Dendritic cell treated with granulocyte-macrophage colony-stimulating factor and Interleukin-4, amounts not matched to agents 40 ng/mL and 50 ng/mL, for 4 days (primary cell): ENCODE measurements around the gene CDC42SE2.

Experiments used
- H3K27ac Mint-ChIP-seq: one replicate; pipeline ENCODE4 v1.8.0; 2022; ENCODE audit warnings: mild to moderate bottlenecking, mixed read lengths
- H3K27me3 Mint-ChIP-seq: one replicate; pipeline ENCODE4 v1.8.0; 2022; ENCODE audit warnings: mild to moderate bottlenecking, mixed read lengths
- H3K36me3 Mint-ChIP-seq: one replicate; pipeline ENCODE4 v1.8.0; 2022; ENCODE audit warnings: low read depth, mixed read lengths
- H3K4me1 Mint-ChIP-seq: one replicate; pipeline ENCODE4 v1.8.0; 2022; ENCODE audit warnings: low read depth, mixed read lengths
- H3K4me3 Mint-ChIP-seq: one replicate; pipeline ENCODE4 v1.8.0; 2022; ENCODE audit warnings: mild to moderate bottlenecking, moderate library complexity, mixed read lengths
- H3K9me3 Mint-ChIP-seq: one replicate; pipeline ENCODE4 v1.8.0; 2022; ENCODE audit warnings: mixed read lengths
- intact Hi-C: fragments of 100-400 bp; cut with micrococcal nuclease; formaldehyde crosslinking; loops from one replicate; pipeline ENCODE4 v1.15.0; 2022

Gene CDC42SE2

DNA sequence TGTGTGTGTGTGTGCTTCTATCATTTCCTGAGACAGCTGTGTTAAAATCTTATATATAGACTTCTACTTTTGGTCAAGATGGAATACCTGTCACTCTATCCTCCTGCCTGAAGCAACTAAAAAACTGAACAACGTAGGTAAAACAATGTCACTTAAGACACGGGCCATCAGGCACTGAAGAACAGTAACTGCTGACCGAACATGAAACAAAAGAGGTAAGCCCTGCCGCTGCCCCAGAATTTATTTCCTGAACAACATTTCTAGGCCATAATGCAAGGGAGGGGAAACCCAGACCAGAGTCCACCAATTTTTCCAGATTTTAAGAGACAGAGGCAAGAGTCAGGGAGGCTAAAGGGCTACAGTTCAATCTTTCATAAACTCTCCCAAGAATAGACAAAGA is 156.0 kb downstream of the CDC42SE2 start:
- H3K4me1 Mint-ChIP-seq = peaks cover 6% of the 10 kb centered on the region
- H3K4me3 Mint-ChIP-seq = no peak overlapping the region
- H3K27me3 Mint-ChIP-seq = no peaks in the 10 kb centered on the region
- peaks cover 53% of the 10 kb centered on the region for H3K36me3 Mint-ChIP-seq
- H3K9me3 Mint-ChIP-seq = no peaks in the 10 kb centered on the region
- intact Hi-C loops = loop anchor here (5.0 kb wide), 1 partner anchor 1313 kb away; no protein-coding TSS in a partner anchor
- no peak overlapping the region for H3K27ac Mint-ChIP-seq

DNA sequence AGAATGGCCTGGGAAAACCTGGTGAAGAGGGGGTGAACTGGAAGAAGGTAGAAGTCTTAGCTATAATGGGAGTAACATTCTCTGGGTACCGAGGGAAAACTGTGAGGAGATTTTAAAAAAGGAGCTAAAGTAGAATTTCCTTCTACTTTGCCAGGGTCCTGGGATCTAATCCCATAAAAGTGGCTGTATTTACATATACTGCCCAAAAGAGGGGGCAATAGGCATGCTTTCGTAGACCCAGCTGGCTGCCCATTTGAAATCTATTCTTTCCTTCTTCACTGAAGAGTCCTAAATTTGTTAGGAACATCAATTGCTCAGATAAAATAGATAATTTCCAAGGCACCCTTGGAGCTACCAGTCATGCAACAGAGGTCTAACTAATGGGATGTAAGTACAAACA is 159.2 kb downstream of the CDC42SE2 start:
- intact Hi-C loops = loop anchor here (2.0 kb wide), 1 partner anchor 586 kb away; no protein-coding TSS in a partner anchor
- H3K4me3 Mint-ChIP-seq = no peak overlapping the region
- H3K36me3 Mint-ChIP-seq = peaks cover 65% of the 10 kb centered on the region
- H3K9me3 Mint-ChIP-seq = no peaks in the 10 kb centered on the region
- H3K27me3 Mint-ChIP-seq = no peaks in the 10 kb centered on the region
- H3K27ac Mint-ChIP-seq = no peak overlapping the region
- no peaks in the 10 kb centered on the region for H3K4me1 Mint-ChIP-seq

DNA sequence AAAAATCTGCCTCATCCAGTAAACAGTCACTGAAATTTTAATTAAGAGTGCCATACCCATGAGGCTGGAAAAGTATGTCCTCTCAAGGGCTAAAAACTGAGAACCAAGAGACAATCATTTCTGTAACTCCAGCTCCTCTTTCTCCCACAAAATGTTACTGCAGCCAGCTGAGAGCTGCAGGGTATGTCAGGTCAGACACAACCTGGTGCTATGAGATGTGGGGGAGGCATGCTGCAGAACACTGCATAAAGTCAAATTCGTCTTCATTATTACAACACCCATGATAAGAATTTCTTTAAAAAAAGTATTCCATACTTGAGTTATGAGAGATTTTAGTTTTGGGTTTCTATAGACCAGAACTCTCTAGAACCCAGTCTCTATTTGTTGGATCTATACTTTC is 162.2 kb downstream of the CDC42SE2 start:
- H3K9me3 Mint-ChIP-seq = no peaks in the 10 kb centered on the region
- no peaks in the 10 kb centered on the region for H3K27me3 Mint-ChIP-seq
- H3K36me3 Mint-ChIP-seq = peaks cover 74% of the 10 kb centered on the region
- intact Hi-C loops = no loop called here
- H3K27ac Mint-ChIP-seq = no peak overlapping the region
- no peak overlapping the region for H3K4me3 Mint-ChIP-seq
- no peaks in the 10 kb centered on the region for H3K4me1 Mint-ChIP-seq

DNA sequence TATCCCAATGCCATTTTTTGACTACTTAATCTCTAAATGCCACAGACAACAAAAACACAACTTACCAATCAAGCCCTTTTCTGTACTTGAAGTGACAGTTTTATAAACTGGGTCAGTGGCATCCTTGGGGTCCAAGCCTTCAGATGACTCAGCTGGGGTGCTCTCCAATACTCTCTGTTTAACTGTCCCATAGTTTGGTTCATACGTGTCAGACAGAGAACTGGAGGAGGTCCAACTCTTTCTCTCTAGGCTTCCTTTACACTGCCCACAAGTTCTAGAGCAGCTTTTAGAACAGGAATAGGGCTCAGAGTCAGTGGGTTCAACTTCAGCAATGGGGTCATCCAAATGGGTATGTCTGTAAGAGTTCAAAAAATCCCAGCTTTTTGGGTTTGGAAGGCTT is 166.9 kb downstream of the CDC42SE2 start:
- H3K27ac Mint-ChIP-seq = no peak overlapping the region

GRCh38 chr5:131431794-131432193 is 167.9 kb downstream of the CDC42SE2 start:
- Mint-ChIP-seq H3K36me3 (peaks cover 90% of the 10 kb centered on the region), H3K9me3 (no peaks in the 10 kb centered on the region), H3K27ac (no peak overlapping the region), H3K4me3 (no peak overlapping the region), H3K27me3 (no peaks in the 10 kb centered on the region), H3K4me1 (peaks cover 5% of the 10 kb centered on the region)
- intact Hi-C loops = no loop called here

More for the DNA sequence above, 166.9 kb downstream of the CDC42SE2 start:
- Mint-ChIP-seq H3K36me3 (peaks cover 89% of the 10 kb centered on the region), H3K4me1 (peaks cover under 1% of the 10 kb centered on the region), H3K9me3 (no peaks in the 10 kb centered on the region), H3K27me3 (no peaks in the 10 kb centered on the region), H3K4me3 (no peak overlapping the region)
- intact Hi-C loops = no loop called here

DNA sequence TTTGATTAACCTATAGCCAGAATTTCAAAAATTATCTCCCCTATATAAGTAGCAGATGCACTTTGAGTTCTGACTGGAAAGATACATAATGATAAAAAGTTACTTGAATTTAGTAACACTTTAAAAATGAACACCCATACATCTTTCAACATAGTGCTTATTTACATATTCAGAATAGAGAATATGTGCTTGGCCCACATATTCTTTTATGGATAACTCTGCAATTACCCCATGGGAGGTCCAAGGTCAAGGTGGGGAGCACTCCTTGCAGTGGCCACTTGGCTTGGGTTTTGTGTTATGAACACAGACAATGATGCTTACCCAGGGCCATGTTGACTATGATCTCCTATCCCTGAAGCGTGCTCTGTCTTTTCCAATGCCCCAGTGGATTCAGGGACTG is 169.3 kb downstream of the CDC42SE2 start:
- Mint-ChIP-seq H3K27ac (no peak overlapping the region), H3K27me3 (no peaks in the 10 kb centered on the region), H3K4me3 (no peak overlapping the region), H3K36me3 (peaks cover 95% of the 10 kb centered on the region), H3K4me1 (peaks cover 5% of the 10 kb centered on the region), H3K9me3 (no peaks in the 10 kb centered on the region)
- intact Hi-C loops = no loop called here

DNA sequence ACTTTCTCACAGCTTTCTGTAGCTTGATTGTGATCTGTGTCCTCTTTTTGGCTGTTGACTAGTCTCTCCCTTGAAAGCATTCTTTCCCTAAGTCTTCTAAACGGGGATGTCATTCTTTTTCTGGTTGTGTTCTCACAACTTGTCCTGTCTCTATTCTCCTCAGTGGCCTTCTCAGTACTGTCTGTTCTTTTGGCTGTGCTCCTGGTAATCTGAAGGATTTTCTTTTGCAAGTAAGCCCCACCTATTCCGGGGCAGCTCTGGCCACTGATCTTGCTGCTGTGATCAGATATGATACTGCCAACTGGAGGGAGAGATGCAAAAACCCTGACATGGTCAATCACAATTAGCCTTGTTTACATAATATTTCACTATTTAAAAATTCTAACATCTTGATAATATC is 172.2 kb downstream of the CDC42SE2 start:
- Mint-ChIP-seq H3K4me3 (no peak overlapping the region), H3K27me3 (no peaks in the 10 kb centered on the region), H3K9me3 (no peaks in the 10 kb centered on the region), H3K27ac (no peak overlapping the region), H3K4me1 (peaks cover 5% of the 10 kb centered on the region), H3K36me3 (peaks cover 91% of the 10 kb centered on the region)
- intact Hi-C loops = no loop called here

DNA sequence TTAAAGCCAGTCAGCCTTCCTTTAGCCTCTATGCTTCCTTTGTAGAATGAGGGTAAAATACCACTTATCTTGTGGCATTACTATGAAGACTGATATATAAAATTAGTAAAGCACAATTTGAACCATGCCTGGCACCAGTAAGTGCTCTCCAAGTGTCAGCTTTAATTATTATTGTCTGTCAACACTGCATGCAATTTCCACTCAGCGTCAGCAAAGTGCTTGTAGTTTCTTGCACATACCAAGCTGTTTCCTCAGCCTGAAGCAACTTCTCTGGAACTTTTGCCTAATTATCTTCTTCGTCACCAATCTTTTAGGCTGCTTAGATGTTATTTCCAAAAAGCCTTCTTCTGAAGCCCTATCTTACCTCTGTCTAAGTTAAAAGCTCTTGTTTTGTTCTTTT is 177.3 kb downstream of the CDC42SE2 start:
- H3K4me1 Mint-ChIP-seq = peaks cover under 1% of the 10 kb centered on the region
- peaks cover 84% of the 10 kb centered on the region for H3K36me3 Mint-ChIP-seq
- H3K4me3 Mint-ChIP-seq = no peak overlapping the region
- intact Hi-C loops = no loop called here
- no peak overlapping the region for H3K27ac Mint-ChIP-seq
- H3K9me3 Mint-ChIP-seq = no peaks in the 10 kb centered on the region
- no peaks in the 10 kb centered on the region for H3K27me3 Mint-ChIP-seq
